Fibroblast of lung (primary cell): ENCODE results near the gene ABLIM3. TPM values are rescaled to one million over a fixed set of nuclear protein-coding genes. Genes with fewer than 3 reads are reported as not detected.

Experiments
- DNase-seq, 2 donors: peaks; one replicate each; pipeline versions ENCODE4 v3.0.0 to v3.0.0-alpha.2; 2010; ENCODE audit warnings: low read depth in 2 of 2
- H2AFZ ChIP-seq: 2 replicates; pipeline ENCODE4 v1.5.1; 2012; ENCODE audit warnings: low read length, control low read depth, inconsistent platforms
- H3K27ac ChIP-seq: 2 replicates; pipeline ENCODE4 v1.5.1; 2011; ENCODE audit warnings: low read length, control low read depth; ENCODE audit not compliant: insufficient read depth
- H3K27me3 ChIP-seq: 2 replicates; pipeline ENCODE4 v1.5.1; 2011; ENCODE audit warnings: mild to moderate bottlenecking, low read length; ENCODE audit not compliant: control insufficient read depth, insufficient read depth
- H3K36me3 ChIP-seq: 2 replicates; pipeline ENCODE4 v1.5.1; 2011; ENCODE audit warnings: low read length; ENCODE audit not compliant: control insufficient read depth, insufficient read depth
- H3K4me1 ChIP-seq: 2 replicates; pipeline ENCODE4 v1.5.1; 2011; ENCODE audit warnings: low read length; ENCODE audit not compliant: control insufficient read depth, insufficient read depth; ENCODE audit errors: extremely low read depth
- H3K4me2 ChIP-seq: 2 replicates; pipeline ENCODE4 v1.5.1; 2011; ENCODE audit warnings: low read length, control low read depth; ENCODE audit not compliant: insufficient read depth; ENCODE audit errors: extremely low read depth
- H3K4me3 ChIP-seq, 4 experiments: fragments of 200-600 bp in 1 of 4; sonication (generic) in 1 of 4; replicated peaks in 1 of 4; 2 replicates each; pipeline ENCODE4 v1.5.1; 2011 to 2016; ENCODE audit warnings: low read length in 4 of 4, low read depth in 3 of 4, mild to moderate bottlenecking in 3 of 4, control low read depth in 2 of 4, inconsistent platforms in 1 of 4, mixed read lengths in 1 of 4; ENCODE audit not compliant: insufficient read depth in 1 of 4; ENCODE audit errors: control extremely low read depth in 1 of 4
- H3K79me2 ChIP-seq: 2 replicates; pipeline ENCODE4 v1.5.1; 2012; ENCODE audit warnings: mild to moderate bottlenecking, low read length, inconsistent platforms; ENCODE audit not compliant: control insufficient read depth, insufficient read depth
- H3K9ac ChIP-seq: 2 replicates; pipeline ENCODE4 v1.5.1; 2011; ENCODE audit warnings: mild to moderate bottlenecking, low read length, control low read depth; ENCODE audit not compliant: insufficient read depth
- H3K9me3 ChIP-seq: 2 replicates; pipeline ENCODE4 v1.5.1; 2012; ENCODE audit warnings: low read depth, low read length; ENCODE audit not compliant: control insufficient read depth, insufficient read depth
- H4K20me1 ChIP-seq: 2 replicates; pipeline ENCODE4 v1.5.1; 2011; ENCODE audit warnings: low read length; ENCODE audit not compliant: control insufficient read depth, insufficient read depth; ENCODE audit errors: extremely low read depth
- EZH2 ChIP-seq: IDR thresholded peaks from 2 replicates; pipeline ENCODE4 v1.5.1; 2012; ENCODE audit warnings: low read length, control low read depth, mild to moderate bottlenecking; ENCODE audit errors: missing control alignments
- polyA plus RNA-seq, 2 donors: library from polyadenylated mRNA; depleted of rRNA in 1 of 2; stranded (reverse) in 1 of 2; unstranded in 1 of 2; fragments of >200 nt; gene quantifications; 2 replicates each; pipeline ENCODE4 v1.2.1, GENCODE V29; 2011 to 2012; ENCODE audit warnings: missing spikeins in 1 of 2
- total RNA-seq: library from RNA; depleted of rRNA; stranded (reverse); fragments of >200 nt; gene quantifications from 2 replicates; pipeline ENCODE4 v1.2.1, GENCODE V29; 2014
- TF ChIP-seq, protein P1 (sequence below), 2 donors: IDR thresholded peaks in 1 of 2; conservative IDR thresholded peaks in 1 of 2; 1 replicate in 1 of 2; 2 replicates in 1 of 2; pipeline ENCODE4 v1.5.1; 2011 to 2012; ENCODE audit warnings: low read length in 2 of 2, control low read depth in 1 of 2, inconsistent platforms in 1 of 2, low read depth in 1 of 2, mild to moderate bottlenecking in 1 of 2

The ABLIM3 gene
- total and polyA plus RNA-seq, 2 donors (not counting 1 experiment from before 2014, with no cell fraction given), result 48.1 to 49.9 TPM

DNA sequence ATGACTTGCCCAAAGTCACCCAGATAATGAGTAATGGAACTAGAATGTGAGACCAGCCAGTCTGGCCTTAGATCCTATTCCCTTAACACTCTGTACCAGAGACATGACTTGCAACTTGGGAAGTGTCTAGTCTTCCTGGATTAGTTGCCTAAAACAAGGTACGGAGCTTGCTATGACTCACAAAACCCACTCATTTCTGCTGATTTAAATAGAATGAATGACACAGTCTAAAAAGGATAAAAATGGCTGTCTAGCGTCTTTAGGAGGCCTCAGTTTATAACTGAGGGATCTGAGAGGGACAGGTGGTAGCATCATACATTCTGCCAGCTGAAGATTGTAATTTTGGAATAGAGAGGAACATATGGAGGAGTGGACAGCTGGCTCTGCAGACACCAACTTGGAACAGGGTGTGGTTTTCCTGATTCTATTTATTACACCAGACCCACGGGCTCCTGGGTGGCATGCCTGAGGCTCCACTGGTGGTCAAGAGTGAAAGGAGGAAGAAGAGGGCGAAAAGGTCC, 62.7 kb downstream of the ABLIM3 start:
- H3K36me3 ChIP-seq, result peaks cover 18% of the 10 kb centered on the region
- H3K9me3 ChIP-seq, result no peaks in the 10 kb centered on the region
- H2AFZ ChIP-seq, result no peak overlapping the region
- no peaks in the 10 kb centered on the region for H3K79me2 ChIP-seq
- DNase-seq, result peak; percentile 44 to 86
- H3K27me3 ChIP-seq, result no peaks in the 10 kb centered on the region
- H4K20me1 ChIP-seq, result no peaks in the 10 kb centered on the region
- H3K9ac ChIP-seq, result no peak overlapping the region
- no peak overlapping the region for H3K4me2 ChIP-seq
- peaks cover 36% of the 10 kb centered on the region for H3K4me1 ChIP-seq
- peak overlapping the region; percentile 98 for H3K27ac ChIP-seq
- TF ChIP-seq, protein P1, sequence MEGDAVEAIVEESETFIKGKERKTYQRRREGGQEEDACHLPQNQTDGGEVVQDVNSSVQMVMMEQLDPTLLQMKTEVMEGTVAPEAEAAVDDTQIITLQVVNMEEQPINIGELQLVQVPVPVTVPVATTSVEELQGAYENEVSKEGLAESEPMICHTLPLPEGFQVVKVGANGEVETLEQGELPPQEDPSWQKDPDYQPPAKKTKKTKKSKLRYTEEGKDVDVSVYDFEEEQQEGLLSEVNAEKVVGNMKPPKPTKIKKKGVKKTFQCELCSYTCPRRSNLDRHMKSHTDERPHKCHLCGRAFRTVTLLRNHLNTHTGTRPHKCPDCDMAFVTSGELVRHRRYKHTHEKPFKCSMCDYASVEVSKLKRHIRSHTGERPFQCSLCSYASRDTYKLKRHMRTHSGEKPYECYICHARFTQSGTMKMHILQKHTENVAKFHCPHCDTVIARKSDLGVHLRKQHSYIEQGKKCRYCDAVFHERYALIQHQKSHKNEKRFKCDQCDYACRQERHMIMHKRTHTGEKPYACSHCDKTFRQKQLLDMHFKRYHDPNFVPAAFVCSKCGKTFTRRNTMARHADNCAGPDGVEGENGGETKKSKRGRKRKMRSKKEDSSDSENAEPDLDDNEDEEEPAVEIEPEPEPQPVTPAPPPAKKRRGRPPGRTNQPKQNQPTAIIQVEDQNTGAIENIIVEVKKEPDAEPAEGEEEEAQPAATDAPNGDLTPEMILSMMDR (conservative IDR thresholded peaks at IDR 0.05 in 1 of 2, IDR thresholded peaks at IDR 0.05 in 1 of 2; ENCODE audit: low read depth in 1 of 2, low read length in 2 of 2), result no peak
- no peak for TF ChIP-seq EZH2
- H3K4me3 ChIP-seq, result no peak overlapping the region

DNA sequence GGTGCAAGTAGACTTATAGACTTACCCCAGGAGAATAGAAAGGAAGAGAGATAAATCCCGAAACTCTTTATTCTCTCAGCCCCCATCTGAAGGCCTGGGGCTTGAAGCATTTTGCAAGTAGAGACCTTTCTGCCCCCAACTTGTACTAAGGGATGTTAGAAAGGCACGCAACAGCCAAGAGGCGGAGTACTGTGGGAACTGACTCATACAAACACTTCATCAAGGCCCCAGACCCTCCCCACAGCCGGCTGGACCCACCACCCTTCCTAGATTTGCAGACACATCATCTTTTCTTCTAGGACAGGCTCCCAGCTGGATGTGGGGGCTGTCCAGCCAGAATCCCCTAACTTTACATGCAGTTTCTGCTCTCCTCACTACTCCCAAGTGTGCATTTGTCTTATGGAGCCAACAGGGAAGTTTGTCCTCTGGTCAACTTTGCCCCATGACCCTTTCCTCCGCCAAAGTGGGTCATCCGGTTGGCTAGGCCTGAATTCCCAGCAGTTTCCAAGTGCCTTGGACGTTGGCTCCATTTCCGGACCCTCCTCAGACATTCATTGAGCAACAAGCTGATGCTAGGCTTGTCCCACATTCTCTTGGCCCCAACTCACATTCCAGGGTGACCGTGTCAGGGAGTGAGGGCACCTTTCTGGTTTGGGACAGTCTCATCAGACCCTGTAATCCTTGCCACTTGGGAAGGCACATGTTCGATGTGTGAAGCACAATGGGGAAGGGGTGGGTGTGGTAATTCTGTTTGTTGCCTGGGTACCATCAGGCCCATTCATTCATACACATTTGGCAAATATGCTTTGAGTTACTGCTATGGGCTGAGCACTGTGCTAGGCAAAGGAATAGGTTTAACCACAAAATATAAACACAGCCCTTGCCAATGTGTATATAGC, 64.6 kb downstream of the ABLIM3 start:
- no peak overlapping the region for H3K4me3 ChIP-seq
- no peak overlapping the region for H2AFZ ChIP-seq
- H3K79me2 ChIP-seq, result no peaks in the 10 kb centered on the region
- H3K27ac ChIP-seq, result peak overlapping the region; percentile 98
- peaks cover 49% of the 10 kb centered on the region for H3K4me1 ChIP-seq
- H3K27me3 ChIP-seq, result no peaks in the 10 kb centered on the region
- H3K4me2 ChIP-seq, result peak overlapping the region; percentile 75
- peak; percentile 89 to 99 for DNase-seq
- peak overlapping the region; percentile 43 for H3K9ac ChIP-seq
- H3K36me3 ChIP-seq, result peaks cover 21% of the 10 kb centered on the region
- no peaks in the 10 kb centered on the region for H4K20me1 ChIP-seq
- no peaks in the 10 kb centered on the region for H3K9me3 ChIP-seq
- TF ChIP-seq EZH2, result no peak
- TF ChIP-seq, protein P1 (conservative IDR thresholded peaks at IDR 0.05 in 1 of 2, IDR thresholded peaks at IDR 0.05 in 1 of 2; ENCODE audit: low read depth in 1 of 2, low read length in 2 of 2), result no peak

DNA sequence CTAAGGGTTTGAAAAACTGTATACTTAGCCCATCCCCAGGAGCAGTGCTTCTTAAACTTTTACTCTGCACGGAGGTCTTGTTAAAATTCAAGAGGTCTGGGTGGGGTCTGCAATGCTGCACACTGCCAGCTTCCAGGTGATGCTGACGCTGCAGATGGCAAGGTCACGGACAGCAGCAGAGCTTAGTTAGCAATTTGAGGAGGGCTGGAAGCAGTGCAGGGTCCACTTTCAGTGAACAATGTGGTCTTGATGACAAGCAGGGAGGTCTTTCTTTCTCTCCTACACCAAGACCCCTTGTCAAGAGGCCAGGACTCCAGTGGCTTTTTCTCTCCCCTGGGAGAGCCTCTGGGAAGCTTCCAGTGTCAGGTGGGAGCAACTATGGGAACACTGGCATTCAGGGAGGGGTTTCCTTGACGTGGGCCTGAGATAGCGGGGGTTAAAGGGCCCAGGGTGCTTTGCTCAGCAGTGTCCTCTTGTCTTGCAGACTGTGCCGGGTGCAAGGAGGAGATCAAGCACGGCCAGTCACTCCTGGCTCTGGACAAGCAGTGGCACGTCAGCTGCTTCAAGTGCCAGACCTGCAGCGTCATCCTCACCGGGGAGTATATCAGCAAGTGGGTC, 65.3 kb downstream of the ABLIM3 start:
- no peak overlapping the region for H3K4me3 ChIP-seq
- DNase-seq, result peak; percentile 24 to 87
- no peaks in the 10 kb centered on the region for H3K79me2 ChIP-seq
- H3K27ac ChIP-seq, result peak overlapping the region; percentile 98
- H3K27me3 ChIP-seq, result no peaks in the 10 kb centered on the region
- H4K20me1 ChIP-seq, result no peaks in the 10 kb centered on the region
- H3K9me3 ChIP-seq, result no peaks in the 10 kb centered on the region
- peaks cover 14% of the 10 kb centered on the region for H3K36me3 ChIP-seq
- H3K4me1 ChIP-seq, result peaks cover 56% of the 10 kb centered on the region
- H3K4me2 ChIP-seq, result peak overlapping the region; percentile 53
- H3K9ac ChIP-seq, result peak overlapping the region; percentile 29
- TF ChIP-seq EZH2, result no peak
- TF ChIP-seq, protein P1 (conservative IDR thresholded peaks at IDR 0.05 in 1 of 2, IDR thresholded peaks at IDR 0.05 in 1 of 2; ENCODE audit: low read depth in 1 of 2, low read length in 2 of 2), result no peak
- H2AFZ ChIP-seq, result no peak overlapping the region
